Uterus (tissue), 2 donors: ENCODE results near the gene GPR152.

Source experiments
- CTCF ChIP-seq, 4 experiments: fragments of 200-600 bp in 2 of 4; fragments of 450-650 bp in 2 of 4; sonication (generic) in 2 of 4; IDR thresholded peaks; one replicate each; pipeline ENCODE4 v1.5.1; 2016 to 2019; ENCODE audit warnings: antibody characterized with exemption in 4 of 4, mild to moderate bottlenecking in 2 of 4, moderate library complexity in 1 of 4
- POLR2A ChIP-seq, 2 donors: fragments of 450-650 bp; IDR thresholded peaks; one replicate each; pipeline ENCODE4 v1.6.1; 2016; ENCODE audit warnings: antibody characterized with exemption in 2 of 2, mild to moderate bottlenecking in 1 of 2, moderate library complexity in 1 of 2

GRCh38 chr11:67463680-67464410 lies 11.3 kb upstream of the GPR152 start:
- TF ChIP-seq CTCF (IDR thresholded peaks at IDR 0.05): no peak
- no peak for TF ChIP-seq POLR2A (IDR thresholded peaks at IDR 0.05)
